Measurements from ENCODE around the gene ERC1. TPM values are rescaled to one million over a fixed set of nuclear protein-coding genes. Genes with fewer than 3 reads are reported as not detected.

ERC1 gene
- total RNA-seq, 4 donors from 2014 or later = 46.1 to 83.2 (median 63.8) TPM

DNA sequence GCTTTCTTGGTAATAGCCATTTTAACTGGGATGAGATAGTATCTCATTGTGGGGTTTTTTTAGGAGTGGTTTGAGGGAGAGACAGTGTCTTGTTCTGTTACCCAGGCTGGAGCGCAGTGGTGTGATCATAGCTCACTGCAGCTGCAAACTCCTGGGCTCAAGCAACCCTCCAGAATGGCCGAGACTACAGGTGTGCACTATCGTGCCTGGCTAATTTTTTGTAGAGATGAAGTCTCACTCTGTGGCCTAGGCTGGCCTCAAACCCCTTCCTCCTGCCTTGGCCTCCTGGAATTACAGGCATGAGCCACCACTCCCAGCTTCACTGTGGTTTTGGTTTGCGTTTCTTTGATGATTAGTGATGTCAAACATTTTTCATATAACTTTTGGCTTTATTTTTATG lies 293.6 kb downstream of the ERC1 start:
- no peak for DNase-seq (ENCODE audit: low spot score)
- ATAC-seq (ENCODE audit: low FRiP score) = no peak
- TF ChIP-seq, protein P1, sequence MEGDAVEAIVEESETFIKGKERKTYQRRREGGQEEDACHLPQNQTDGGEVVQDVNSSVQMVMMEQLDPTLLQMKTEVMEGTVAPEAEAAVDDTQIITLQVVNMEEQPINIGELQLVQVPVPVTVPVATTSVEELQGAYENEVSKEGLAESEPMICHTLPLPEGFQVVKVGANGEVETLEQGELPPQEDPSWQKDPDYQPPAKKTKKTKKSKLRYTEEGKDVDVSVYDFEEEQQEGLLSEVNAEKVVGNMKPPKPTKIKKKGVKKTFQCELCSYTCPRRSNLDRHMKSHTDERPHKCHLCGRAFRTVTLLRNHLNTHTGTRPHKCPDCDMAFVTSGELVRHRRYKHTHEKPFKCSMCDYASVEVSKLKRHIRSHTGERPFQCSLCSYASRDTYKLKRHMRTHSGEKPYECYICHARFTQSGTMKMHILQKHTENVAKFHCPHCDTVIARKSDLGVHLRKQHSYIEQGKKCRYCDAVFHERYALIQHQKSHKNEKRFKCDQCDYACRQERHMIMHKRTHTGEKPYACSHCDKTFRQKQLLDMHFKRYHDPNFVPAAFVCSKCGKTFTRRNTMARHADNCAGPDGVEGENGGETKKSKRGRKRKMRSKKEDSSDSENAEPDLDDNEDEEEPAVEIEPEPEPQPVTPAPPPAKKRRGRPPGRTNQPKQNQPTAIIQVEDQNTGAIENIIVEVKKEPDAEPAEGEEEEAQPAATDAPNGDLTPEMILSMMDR (IDR thresholded peaks at IDR 0.05) = no peak

DNA sequence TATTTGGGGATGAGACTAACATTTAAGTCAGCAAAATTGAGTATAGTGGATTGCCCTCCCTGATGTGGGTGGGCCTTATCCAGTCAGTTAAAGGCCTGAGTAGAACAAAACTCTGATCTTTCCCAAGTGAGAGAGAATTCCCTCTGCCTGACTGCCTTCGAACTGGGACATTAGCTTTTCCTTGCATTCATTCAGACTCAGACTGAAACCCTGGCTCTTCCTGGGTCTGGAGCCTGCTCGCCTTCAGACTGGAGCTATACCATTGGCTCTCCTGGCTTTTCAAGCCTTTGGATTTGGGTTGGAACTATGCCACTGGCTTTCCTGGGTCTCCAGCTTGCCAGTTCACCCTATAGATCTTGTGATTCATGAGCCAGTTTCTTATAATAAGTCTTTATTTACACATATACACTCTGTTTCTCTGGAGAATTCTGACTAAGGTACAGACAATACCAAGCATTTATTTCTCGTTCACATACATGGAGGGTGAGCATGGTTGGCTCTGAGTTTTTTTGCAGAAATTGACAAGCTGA lies 296.5 kb downstream of the ERC1 start:
- DNase-seq (ENCODE audit: low spot score) (no peak), ATAC-seq (ENCODE audit: low FRiP score) (no peak)
- TF ChIP-seq, protein P1 (IDR thresholded peaks at IDR 0.05) = no peak

DNA sequence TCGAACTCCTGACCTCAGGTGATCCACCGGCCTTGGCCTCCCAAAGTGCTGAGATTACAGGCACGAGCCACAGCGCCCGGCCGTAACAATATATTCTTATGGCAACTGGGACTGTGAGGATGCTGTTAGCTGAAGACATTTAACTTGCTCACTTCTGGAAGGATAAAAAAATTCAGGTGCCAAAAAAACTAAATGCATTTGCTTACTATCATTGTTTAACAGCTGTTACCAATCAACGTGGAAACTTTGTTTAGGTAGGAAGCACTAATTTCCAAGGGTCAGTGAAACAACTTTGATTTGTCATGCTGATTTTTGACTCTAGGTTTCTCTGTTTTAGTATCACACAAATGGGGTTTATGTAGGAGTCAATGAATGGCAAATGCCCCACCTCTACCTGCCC lies 297.3 kb downstream of the ERC1 start:
- TF ChIP-seq, protein P1 (IDR thresholded peaks at IDR 0.05) = no peak
- DNase-seq (ENCODE audit: low spot score) (no peak), ATAC-seq (ENCODE audit: low FRiP score) (no peak)

DNA sequence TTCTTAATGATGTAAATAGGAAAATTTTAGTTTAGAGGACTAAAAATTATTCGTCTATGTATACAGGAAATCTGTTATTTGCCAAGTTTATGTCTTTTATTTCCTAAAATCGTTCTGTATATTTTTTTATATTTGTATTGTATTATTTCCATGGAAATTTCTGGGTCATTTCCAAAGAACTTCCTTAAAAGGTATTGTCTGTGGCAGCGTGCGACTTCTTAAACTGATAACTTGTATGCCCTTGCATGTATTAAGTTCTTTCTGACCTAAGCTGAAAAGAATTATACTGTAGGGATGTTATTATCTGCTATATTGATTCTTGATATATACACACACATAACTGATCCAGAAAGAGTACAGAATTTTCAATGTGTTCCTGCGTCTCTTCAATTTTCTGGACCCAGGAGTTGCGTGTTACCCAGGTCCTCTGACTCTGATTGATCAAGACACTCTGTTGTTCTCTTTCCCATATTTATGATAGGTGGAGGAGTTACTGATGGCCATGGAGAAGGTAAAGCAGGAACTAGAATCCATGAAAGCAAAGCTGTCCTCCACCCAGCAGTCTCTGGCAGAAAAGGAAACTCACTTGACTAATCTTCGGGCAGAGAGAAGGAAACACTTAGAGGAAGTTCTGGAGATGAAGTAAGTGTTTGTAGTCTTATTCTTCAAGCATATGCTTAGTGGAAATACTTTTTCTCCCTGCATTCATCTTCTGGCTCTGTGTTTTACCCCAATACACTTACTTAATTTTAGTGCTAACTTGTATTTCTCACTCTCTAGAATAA lies 298.5 kb downstream of the ERC1 start:
- DNase-seq (ENCODE audit: low spot score) (no peak), ATAC-seq (ENCODE audit: low FRiP score) (no peak)
- TF ChIP-seq, protein P1 (IDR thresholded peaks at IDR 0.05) = no peak

DNA sequence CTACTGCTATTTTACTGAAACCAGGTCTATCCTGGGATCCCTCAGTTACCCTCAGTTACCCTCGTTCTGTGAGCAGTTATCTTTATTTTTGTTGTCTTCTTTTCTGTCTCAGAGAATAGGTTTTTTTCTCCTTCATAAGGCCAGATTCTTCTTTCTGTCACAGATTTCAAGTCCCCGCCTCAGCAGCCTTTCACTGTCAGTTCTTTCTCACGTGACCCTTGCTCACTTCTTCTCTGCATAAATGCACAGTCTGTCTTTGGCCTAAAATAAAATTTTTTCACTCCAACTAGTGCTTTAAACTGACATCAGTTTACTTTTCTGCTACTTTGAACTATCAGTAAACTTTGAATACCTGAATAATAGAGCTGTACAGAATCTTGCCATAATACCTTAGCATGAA lies 299.7 kb downstream of the ERC1 start:
- TF ChIP-seq, protein P1 (IDR thresholded peaks at IDR 0.05) = no peak
- DNase-seq (ENCODE audit: low spot score) = no peak
- no peak for ATAC-seq (ENCODE audit: low FRiP score)

DNA sequence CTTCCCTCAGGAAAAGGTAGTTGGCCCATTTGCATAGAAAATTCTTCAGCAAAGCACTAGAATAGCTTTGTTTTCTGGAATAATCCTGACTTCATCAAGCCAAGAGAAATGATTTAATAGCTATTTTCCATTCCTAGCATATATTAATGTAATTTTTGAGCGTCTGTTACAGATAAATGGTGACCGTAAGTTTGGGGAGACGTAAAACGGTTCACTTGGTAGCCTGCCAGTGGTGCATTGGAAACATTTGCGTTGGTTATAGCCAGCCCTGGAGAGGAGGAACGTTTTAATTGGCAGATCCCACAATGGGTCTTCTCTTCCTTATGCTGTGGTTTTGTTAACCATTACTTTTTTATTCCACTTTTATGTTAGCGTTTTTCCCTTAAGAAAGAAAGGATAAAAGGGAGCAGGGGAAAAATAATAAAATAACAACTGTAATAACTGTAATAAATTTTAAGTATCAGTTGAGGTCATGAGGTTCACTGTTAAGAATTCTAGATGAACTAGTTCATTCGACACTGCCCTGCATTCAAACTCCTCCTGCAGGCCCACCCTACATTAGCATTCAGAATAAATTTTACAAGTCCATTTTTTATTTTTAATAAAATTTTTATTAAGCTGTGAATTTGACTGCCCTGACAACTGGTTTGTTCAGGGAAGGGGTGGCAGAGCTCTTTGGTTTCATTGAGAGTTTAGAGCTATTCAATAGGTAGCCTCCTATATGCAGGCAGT lies 300.7 kb downstream of the ERC1 start:
- DNase-seq (ENCODE audit: low spot score) (no peak), ATAC-seq (ENCODE audit: low FRiP score) (no peak)
- TF ChIP-seq, protein P1 (IDR thresholded peaks at IDR 0.05) = no peak

All from omental fat pad (tissue), 4 donors.